HG03457 (cell line): ENCODE data around the gene SGSM1.
"Not testable (repeated sequence)": the region's sequence is repeated elsewhere in the genome, so short reads cannot be mapped to it uniquely, and the experiment has no call there.

Source experiments
- ATAC-seq: cut with Tn5 transposase; IDR thresholded peaks from one replicate; pipeline ENCODE4 v1.9.1; 2021; ENCODE audit warnings: moderate number of reproducible peaks; ENCODE audit not compliant: unreplicated experiment

SGSM1 gene

GRCh38 chr22:24834845-24835570 is 29.0 kb downstream of the SGSM1 start:
- ATAC-seq, result no peak

GRCh38 chr22:24836282-24836681 is 30.3 kb downstream of the SGSM1 start:
- ATAC-seq, result no peak

DNA sequence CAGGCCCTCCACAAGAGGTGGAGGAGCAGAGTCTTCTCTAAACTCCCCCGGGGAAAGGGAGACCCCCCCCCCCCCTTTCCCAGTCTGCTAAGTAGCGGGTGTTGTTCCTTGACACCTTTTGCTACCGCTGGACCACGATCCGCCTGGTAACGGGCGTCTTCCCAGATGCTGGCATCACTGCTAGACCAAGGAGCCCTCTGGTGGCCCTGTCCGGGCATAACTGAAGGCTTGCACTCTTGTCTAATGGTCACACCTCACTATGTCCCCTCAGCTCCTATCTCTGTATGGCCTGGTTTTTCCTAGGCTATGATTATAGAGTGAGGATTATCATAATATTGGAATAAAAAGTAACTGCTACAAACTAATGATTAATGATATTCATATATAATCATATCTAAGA is 31.5 kb downstream of the SGSM1 start:
- not testable (repeated sequence) for ATAC-seq

DNA sequence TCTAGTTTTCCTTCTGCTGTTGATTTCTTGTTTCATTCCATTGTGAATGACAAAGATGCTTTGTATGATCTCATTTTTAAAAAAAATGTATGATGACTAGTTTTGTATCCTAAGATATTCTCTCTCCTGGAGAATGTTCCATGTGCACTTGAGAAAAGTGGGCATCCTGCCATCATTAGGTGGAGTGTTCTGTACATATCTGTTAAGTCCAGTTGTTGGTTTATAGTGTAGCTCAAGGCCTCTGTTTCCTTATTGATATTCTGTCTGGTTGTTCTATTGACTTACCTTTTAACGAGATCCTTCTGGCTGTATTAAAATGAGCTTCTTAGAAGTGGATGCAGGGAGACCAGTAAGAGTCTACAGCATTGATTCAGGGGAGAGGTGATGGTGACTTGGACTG is 35.2 kb downstream of the SGSM1 start:
- ATAC-seq, result no peak

DNA sequence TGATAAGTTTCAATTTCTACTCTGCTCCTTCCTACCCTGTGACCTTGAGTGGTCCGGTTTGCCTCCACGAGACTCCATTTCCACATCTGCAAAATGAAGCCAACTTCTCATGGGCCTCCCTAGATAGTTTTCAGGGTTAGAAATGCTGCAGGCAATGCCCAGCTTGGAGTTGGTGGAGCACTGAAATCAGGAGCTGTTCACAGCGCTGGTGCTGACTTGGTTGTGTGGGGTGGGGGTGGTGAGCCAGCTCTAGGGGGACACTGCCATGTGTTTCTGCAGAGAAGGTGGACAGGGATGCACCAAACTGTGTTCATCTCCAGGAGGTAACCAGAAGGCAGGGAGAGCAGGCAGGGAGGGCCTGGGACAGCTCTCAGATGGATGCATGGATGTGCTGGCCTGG is 37.0 kb downstream of the SGSM1 start:
- no peak for ATAC-seq

DNA sequence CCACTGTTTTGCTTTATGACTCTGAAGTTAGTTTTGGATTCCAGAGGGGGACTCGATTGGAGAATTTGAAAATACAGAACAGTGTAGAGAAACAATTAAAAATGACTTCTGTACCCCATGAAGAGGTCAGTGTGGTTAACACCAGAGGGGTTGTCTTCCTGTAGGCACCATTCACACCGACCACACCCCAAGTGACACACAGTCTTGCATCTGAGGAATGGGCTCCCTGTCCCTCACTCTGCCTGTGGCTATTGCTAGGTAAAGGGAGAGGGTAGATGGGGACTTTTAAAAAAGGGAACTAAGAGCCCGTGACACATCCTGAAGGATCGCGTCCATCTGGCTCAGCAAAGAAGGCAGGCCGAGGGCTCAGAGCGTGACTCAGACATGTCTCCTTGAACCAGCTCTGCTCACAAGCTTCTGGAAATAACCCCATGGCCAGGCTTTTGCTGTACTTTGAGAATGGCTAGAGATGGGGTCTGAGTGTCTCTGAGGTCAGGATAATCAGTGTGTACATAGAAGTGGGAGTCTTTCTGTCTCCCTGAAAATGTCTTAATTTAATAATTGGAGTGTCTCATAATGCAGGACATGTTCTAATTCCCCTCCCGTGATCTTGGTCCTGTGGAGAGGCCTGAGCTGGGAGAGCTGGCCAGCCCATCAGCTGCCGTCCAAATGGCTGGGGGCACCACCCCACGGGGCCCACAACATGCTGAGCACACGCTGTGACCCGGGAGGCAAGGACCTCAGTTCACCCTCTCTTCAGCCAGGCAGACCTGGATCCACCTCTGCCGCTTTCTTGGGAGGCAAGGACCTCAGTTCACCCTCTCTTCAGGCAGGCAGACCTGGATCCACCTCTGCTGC is 39.3 kb downstream of the SGSM1 start:
- ATAC-seq, result no peak

DNA sequence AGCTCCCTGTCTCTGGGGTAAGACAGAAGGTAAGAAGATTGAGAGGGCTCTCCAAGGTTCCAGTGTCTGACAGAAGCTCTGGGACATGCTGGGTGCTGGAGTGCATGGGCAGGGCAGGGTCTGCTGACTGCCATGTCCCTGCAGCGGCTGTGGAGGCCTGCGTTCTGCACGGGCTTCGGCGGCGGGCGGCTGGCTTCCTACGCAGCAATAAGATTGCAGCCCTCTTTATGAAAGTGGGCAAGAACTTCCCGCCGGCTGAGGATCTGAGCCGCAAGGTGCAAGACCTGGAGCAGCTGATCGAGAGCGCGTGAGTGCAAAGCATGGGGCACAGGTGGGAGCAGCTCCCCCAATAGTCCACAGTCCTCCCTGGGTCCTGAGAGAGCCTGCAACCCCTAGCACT is 41.5 kb downstream of the SGSM1 start:
- ATAC-seq, result no peak

- no peak for ATAC-seq
Observed at GRCh38 chr22:24848559-24849168, 42.7 kb downstream of the SGSM1 start.

DNA sequence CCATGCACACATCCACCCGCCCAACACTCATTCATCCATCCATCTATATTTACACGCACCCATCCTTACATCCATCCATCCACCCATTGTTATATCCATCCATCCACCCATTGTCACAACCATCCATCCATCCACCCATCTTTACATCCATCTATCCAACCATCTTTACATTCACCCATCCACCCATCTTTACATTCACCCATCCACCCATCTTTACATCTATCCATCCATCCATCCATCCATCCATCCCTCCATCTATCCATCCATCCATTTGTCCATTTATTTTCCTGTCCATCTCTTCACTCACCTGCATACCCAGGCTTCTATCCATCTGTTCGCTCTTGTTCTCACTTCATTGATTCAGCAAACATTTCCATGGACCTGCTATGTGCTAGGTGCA is 49.8 kb downstream of the SGSM1 start:
- ATAC-seq, result no peak

- no peak for ATAC-seq
Observed at GRCh38 chr22:24857576-24857975, 51.6 kb downstream of the SGSM1 start.

DNA sequence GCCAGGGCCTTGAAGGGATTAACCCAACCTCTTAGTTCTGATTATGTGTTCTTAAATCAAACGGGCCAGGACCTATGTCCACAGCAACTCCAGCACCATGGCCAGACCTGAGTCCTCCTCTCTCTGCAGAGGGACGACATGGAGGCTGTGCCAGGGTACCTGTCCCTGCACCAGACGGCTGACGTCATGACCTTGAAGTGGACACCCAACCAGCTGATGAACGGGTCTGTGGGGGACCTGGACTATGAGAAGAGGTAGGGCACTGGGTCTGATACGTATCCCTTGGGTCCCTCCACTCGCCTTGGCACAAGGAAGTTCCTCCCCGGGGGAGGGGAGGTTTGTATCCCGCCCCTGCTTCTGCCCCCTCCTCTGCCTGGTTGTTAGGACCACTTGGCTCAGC is 53.6 kb downstream of the SGSM1 start:
- no peak for ATAC-seq

DNA sequence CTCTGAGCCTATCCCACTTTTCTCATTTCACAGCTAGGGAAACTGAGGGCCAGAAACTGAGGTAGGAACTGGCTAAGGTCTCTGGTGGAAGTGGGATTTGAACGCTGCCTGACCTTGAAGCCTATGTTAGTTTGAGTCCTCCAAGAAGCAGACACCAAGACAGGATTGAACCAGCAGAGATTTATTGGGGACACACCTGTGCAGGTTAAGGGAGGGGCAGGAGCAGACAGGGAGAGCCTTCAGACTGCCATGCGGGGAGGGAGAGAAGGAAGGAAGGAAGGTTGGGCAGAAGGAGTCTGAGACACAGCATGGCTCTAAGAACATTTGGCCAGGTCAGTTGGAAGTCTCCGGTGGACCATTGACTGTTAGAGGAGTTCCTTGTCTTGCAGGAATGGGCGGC is 59.5 kb downstream of the SGSM1 start:
- no peak for ATAC-seq

DNA sequence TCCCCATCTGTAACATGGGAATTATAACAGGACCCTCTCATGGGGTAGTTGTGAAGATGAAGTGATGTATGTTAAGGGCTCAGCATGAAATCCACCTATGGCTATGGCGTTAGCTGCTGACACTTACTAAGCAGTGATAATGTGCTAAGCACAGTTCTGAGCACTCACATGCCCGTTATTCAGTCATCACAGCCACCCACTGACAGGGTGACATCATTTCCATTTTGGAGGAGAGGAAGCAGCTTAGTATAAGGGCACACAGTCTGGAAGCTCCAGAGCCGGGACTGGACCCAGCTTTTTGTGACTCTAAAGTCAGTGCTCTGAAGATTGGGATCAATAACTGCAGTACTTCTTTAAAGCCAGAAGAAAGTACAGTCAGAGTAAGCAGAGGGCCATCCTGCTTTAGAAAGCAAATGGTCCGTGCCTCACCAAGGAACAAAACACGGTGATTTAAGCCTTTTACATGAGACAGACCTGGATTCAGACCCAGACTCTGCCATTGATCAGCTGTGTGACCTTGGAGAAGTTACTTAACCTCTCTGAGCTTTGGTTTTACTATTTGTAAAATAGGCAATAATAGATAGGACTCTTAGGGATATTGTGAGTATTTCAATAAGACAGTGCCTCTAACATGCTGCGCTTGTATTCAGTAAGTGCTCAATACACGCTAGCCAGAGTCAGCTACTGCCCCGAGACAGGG is 61.5 kb downstream of the SGSM1 start:
- ATAC-seq, result no peak

DNA sequence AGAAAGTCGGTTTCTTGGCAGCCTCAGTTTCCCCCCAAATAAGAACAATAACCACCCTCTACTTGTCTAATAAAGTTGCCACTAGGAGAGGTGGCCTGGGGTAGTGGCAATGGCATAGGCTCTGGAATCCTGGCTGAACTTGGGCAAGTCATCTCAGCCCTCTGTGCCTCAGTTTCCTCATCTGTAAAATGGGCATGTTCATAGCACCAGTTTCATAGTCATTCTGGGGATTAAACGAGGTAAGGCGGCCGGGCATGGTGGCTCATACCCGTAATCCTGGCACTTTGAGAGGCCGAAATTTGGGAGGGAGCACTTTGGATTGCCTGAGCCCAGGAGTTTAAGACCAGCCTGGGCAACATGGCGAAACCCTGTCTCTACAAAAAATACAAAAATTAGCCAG is 63.0 kb downstream of the SGSM1 start:
- no peak for ATAC-seq

DNA sequence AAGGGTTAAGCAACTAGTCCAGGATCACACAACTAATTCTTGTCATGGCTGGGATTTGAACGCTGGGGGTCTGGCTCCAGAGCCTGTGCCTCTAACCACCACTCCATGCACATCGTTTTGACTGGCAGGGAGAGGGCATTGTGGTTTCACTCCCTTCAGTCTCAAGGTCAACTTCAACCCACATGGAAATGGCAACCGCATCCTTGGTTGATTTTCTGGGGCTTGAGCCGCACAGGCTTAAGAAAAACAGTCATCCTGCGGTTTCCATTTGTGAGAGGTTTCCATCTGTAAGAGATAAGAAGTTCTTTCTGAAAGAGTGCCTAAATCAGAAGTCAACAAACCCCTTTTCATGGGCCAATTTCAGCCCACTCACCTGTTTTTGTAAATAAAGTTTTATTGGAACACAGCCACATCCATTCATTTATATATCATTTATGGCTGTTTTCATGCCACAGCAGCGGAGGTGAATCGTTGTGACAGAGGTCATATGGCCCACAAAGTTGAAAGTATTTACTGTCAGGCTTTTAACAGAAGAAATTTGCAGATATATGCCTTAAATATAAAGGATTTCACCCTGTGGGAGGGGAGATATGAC is 65.7 kb downstream of the SGSM1 start:
- ATAC-seq, result no peak

DNA sequence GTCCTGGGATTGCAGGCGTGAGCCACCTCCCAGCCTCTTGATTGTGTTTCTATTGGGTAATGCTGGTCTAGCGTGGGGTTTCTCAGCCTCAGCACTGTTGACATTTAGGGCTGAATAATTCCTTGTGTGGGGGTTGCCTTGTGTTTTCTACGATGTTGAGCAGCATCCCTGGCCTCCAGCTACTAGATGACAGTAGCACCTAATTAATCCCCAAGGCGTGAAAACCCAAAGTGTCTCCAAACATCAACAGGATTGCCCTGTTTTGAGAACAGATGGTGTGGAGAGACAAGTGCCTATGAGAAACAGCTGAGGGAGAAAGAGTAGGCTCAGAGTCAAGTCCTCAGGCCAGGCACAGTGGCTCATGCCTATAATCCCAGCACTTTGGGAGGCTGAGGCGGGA is 67.2 kb downstream of the SGSM1 start:
- no peak for ATAC-seq

DNA sequence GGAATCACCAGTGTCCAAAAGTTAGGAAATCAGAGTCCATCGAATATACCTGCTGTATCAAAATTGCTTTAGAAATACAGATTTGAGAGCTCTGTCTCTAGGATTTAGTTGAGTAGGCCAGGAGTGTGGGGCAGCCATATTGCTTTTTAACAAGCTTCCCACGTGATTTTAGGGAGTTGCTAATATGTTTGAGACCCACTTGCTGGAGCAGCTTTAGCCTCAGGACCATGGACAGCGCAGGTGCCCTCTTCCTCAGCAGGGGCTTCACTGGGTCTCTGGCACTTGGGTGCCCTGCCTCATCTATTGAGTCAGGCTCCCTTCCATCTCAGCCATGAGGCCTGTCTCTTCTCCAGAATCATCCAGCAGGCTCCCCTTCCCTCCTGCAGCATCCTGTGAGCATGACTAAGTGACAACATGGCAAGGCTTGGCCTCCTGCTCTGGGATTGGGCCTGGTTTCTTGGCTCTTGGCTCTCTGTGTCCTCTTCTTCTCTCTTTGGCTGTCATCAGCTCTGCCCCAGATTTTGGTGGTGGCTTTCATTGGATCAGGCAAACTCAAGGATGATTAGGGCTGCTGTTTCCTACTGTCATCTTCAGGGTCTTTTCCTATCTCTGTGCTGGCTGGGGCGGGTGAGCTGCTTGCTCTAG is 70.0 kb downstream of the SGSM1 start:
- ATAC-seq, result no peak

DNA sequence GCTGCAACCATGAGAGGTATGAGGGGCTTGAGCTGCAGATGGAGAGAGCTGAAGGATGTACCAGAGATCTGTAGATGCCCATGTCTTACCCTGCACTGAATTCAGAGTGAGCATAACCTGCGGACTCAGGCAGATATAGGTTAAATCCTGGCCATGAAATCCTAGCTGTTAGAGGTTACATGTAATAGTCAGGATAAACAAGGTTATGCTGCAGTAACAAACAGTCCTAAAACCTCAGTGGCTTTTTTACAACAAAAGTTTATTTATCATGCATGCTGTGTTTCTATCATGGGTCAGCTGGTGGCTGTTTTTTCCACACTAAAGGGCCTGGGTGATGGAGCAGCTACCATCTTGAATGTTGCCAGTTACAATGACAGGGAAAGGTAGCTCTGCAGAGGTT is 70.7 kb downstream of the SGSM1 start:
- no peak for ATAC-seq

DNA sequence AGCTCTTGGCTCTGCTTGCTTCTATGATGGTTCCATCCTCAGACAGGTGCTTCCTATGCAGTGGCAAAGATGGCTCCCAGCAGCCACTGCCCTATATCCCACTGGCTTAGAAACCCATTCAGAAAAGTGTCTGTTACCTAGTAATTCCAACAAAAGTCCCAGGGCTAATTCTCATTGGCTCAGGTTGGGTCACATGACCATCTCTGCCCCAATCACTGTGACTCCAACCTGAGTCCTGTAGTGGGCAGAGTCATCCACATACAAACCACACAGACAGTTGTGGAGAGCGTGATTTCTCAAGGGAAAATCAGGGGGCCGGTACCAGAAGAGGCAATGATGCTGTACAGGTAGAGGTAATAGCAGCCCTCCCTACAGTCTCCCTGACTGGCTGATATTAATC is 73.0 kb downstream of the SGSM1 start:
- ATAC-seq, result no peak

- no peak for ATAC-seq
Observed at GRCh38 chr22:24883432-24883831, 77.4 kb downstream of the SGSM1 start.

- no peak for ATAC-seq
Observed at GRCh38 chr22:24887260-24887659, 81.2 kb downstream of the SGSM1 start.
